ENCODE measurements around the gene BCAS3. TPM values are rescaled to one million over a fixed set of nuclear protein-coding genes. Genes with fewer than 3 reads are reported as not detected.

The BCAS3 gene
- total RNA-seq, 1 experiment from 2014 or later: 14.4 TPM

DNA sequence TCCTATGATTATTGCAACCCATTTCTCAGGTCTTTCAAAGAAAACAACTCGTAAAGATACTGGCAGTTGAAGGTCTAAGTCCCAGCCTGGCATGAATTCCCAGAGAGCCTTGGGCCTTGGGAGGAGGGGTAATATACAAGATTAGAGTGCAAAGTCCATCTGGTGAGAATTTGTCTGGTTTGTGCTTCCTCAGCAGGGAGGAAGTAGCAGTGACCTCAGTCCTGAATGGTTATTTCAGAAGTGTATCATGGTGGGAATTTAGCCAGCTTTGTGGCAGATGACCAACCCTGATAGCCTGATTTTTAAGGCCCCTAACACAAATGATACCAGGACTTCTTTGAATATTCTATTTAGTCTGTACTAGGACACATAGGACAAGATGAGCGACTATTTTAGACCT is 570.7 kb downstream of the BCAS3 start:
- no peak overlapping the region for H3K4me3 ChIP-seq (ENCODE audit: low read depth, low read length, poor library complexity, severe bottlenecking)
- no peak for DNase-seq (ENCODE audit: low spot score)
- TF ChIP-seq, protein P1, sequence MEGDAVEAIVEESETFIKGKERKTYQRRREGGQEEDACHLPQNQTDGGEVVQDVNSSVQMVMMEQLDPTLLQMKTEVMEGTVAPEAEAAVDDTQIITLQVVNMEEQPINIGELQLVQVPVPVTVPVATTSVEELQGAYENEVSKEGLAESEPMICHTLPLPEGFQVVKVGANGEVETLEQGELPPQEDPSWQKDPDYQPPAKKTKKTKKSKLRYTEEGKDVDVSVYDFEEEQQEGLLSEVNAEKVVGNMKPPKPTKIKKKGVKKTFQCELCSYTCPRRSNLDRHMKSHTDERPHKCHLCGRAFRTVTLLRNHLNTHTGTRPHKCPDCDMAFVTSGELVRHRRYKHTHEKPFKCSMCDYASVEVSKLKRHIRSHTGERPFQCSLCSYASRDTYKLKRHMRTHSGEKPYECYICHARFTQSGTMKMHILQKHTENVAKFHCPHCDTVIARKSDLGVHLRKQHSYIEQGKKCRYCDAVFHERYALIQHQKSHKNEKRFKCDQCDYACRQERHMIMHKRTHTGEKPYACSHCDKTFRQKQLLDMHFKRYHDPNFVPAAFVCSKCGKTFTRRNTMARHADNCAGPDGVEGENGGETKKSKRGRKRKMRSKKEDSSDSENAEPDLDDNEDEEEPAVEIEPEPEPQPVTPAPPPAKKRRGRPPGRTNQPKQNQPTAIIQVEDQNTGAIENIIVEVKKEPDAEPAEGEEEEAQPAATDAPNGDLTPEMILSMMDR (conservative IDR thresholded peaks at IDR 0.05; ENCODE audit: low read depth, low read length): no peak
- no peak for TF ChIP-seq EZH2 (IDR thresholded peaks at IDR 0.05; ENCODE audit: borderline replicate concordance, low read depth, low read length, poor library complexity, severe bottlenecking)
- POLR2A ChIA-PET (ENCODE audit: low non-redundant PET): no interaction called here
- CTCF ChIA-PET: no interaction called here
- no peak overlapping the region for H3K27ac ChIP-seq (ENCODE audit: low read depth, low read length, poor library complexity, severe bottlenecking)
- H3K27me3 ChIP-seq (replicated peaks; ENCODE audit: insufficient read depth, low read depth, low read length, poor library complexity): no peaks in the 10 kb centered on the region
- H3K9me3 ChIP-seq (ENCODE audit: low read depth, low read length, poor library complexity, severe bottlenecking): no peaks in the 10 kb centered on the region
- H3K4me1 ChIP-seq (ENCODE audit: insufficient read depth, low read length, poor library complexity, severe bottlenecking): no peaks in the 10 kb centered on the region
- no peaks in the 10 kb centered on the region for H3K36me3 ChIP-seq (ENCODE audit: insufficient read depth, low read length, poor library complexity, severe bottlenecking)
- no TSS peak for BruUV-seq (replicated peaks)
- intact Hi-C loops (cut with micrococcal nuclease; ENCODE audit: unreplicated experiment): no loop called here

DNA sequence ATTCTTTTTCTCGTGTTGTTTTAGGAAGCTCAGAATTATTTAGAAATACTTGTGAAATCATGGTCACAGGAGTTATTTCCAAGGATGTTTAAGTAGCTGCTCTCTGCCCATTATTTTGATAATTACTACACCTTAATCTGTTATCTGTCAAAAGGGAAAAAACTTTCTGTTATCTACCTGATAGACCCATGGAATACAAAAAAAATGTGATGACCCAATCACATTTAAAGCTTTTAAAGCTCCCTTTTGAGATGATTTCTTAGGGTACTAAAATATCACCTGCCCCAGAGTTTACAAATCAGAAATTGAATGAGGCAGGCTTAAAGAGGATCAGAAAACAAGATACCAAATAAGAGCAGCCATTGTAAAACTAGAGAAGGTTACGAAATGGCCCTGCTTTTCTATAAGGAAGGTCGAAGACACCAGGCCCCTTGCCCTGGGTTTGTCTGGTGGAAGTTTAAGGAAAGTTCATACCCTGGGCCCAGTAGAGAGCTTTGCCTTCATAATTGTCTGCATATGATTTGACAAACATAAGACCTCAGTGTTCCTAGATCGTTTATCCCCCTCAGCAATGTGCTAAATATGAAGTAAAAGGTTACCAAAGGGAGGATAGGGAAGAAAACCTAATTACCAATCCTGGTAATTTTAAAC is 572.1 kb downstream of the BCAS3 start:
- intact Hi-C loops (cut with micrococcal nuclease; ENCODE audit: unreplicated experiment): no loop called here
- POLR2A ChIA-PET (ENCODE audit: low non-redundant PET): no interaction called here

DNA sequence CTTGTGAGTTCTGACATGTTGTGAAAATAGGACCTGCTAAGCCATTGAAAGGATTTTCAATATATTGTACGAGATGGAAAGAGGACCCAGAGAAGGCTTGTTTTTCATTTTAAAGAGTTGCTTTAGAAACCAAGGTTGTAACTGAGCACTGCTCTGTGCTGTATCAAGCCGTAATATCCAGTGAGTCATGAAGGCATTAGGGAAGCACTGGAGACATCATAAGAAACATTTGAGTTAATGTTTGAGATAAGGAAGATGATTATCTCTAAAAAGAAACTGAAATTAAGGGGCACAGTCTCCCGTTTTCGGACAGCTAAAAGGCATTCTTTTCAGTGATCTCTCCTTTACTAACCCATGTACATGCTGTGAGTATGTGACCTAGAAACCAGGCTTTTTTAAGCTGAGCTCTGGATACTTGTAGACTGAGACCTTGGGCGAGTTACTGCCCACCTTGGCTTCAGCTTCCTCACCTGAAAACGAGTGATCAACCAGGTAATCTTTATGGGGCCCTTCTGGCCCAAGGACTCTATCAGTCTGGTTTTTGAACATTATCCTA is 572.8 kb downstream of the BCAS3 start:
- H3K27me3 ChIP-seq (replicated peaks; ENCODE audit: insufficient read depth, low read depth, low read length, poor library complexity): no peaks in the 10 kb centered on the region
- no peaks in the 10 kb centered on the region for H3K4me1 ChIP-seq (ENCODE audit: insufficient read depth, low read length, poor library complexity, severe bottlenecking)
- no peaks in the 10 kb centered on the region for H3K9me3 ChIP-seq (ENCODE audit: low read depth, low read length, poor library complexity, severe bottlenecking)
- H3K4me3 ChIP-seq (ENCODE audit: low read depth, low read length, poor library complexity, severe bottlenecking): no peak overlapping the region
- ChIA-PET CTCF (no interaction called here), POLR2A (ENCODE audit: low non-redundant PET) (no interaction called here)
- no peak for TF ChIP-seq EZH2 (IDR thresholded peaks at IDR 0.05; ENCODE audit: borderline replicate concordance, low read depth, low read length, poor library complexity, severe bottlenecking)
- TF ChIP-seq, protein P1 (conservative IDR thresholded peaks at IDR 0.05; ENCODE audit: low read depth, low read length): no peak
- no TSS peak for BruUV-seq (replicated peaks)
- H3K36me3 ChIP-seq (ENCODE audit: insufficient read depth, low read length, poor library complexity, severe bottlenecking): no peaks in the 10 kb centered on the region
- DNase-seq (ENCODE audit: low spot score): no peak
- H3K27ac ChIP-seq (ENCODE audit: low read depth, low read length, poor library complexity, severe bottlenecking): no peak overlapping the region
- intact Hi-C loops (cut with micrococcal nuclease; ENCODE audit: unreplicated experiment): no loop called here

More for the DNA sequence above, 572.1 kb downstream of the BCAS3 start:
- Histone ChIP-seq H3K9me3 (ENCODE audit: low read depth, low read length, poor library complexity, severe bottlenecking) (no peaks in the 10 kb centered on the region), H3K4me1 (ENCODE audit: insufficient read depth, low read length, poor library complexity, severe bottlenecking) (no peaks in the 10 kb centered on the region), H3K27ac (ENCODE audit: low read depth, low read length, poor library complexity, severe bottlenecking) (no peak overlapping the region), H3K27me3 (replicated peaks; ENCODE audit: insufficient read depth, low read depth, low read length, poor library complexity) (no peaks in the 10 kb centered on the region), H3K4me3 (ENCODE audit: low read depth, low read length, poor library complexity, severe bottlenecking) (no peak overlapping the region), H3K36me3 (ENCODE audit: insufficient read depth, low read length, poor library complexity, severe bottlenecking) (no peaks in the 10 kb centered on the region)
- no peak for TF ChIP-seq EZH2 (IDR thresholded peaks at IDR 0.05; ENCODE audit: borderline replicate concordance, low read depth, low read length, poor library complexity, severe bottlenecking)
- TF ChIP-seq, protein P1 (conservative IDR thresholded peaks at IDR 0.05; ENCODE audit: low read depth, low read length): no peak
- CTCF ChIA-PET: no interaction called here
- DNase-seq (ENCODE audit: low spot score): no peak
- no TSS peak for BruUV-seq (replicated peaks)

Data from A673 (cell line).